Brain microvascular endothelial cell (primary cell): Measurements from ENCODE around the gene SORCS1.

Experiments
- DNase-seq: peaks from one replicate; pipeline ENCODE4 v3.0.0-alpha.2; 2020
- H3K27ac ChIP-seq: fragments of 250-450 bp; sonication (Bioruptor Pico); 2 replicates; pipeline ENCODE4 v1.5.1; 2020; ENCODE audit warnings: mild to moderate bottlenecking, moderate library complexity
- H3K27me3 ChIP-seq: fragments of 250-450 bp; sonication (Bioruptor Pico); replicated peaks from 2 replicates; pipeline ENCODE4 v1.5.1; 2020; ENCODE audit warnings: mild to moderate bottlenecking
- H3K36me3 ChIP-seq: fragments of 250-450 bp; sonication (Bioruptor Pico); replicated peaks from 2 replicates; pipeline ENCODE4 v1.5.1; 2020; ENCODE audit warnings: mild to moderate bottlenecking
- H3K4me3 ChIP-seq: 2 replicates; pipeline ENCODE4 v1.5.1; 2011; ENCODE audit warnings: low read depth, mild to moderate bottlenecking, control low read depth, low read length, moderate library complexity
- CTCF ChIP-seq: IDR thresholded peaks from 2 replicates; pipeline ENCODE4 v1.5.1; 2011; ENCODE audit warnings: low read depth, mild to moderate bottlenecking, moderate library complexity, low read length, control low read depth, inconsistent platforms; ENCODE audit errors: missing control alignments
- in situ Hi-C: cut with HindIII; loops from 2 replicates; pipeline ENCODE4 v1.10.0; 2017; ENCODE audit warnings: low sequenced_read_pairs, low pct_ligation_motif_present

SORCS1 gene

GRCh38 chr10:106619346-106619745 is 545.2 kb downstream of the SORCS1 start:
- in situ Hi-C loops = no loop called here
- Histone ChIP-seq H3K4me3 (no peak overlapping the region), H3K27ac (no peak overlapping the region), H3K27me3 (no peaks in the 10 kb centered on the region), H3K36me3 (no peaks in the 10 kb centered on the region)
- no peak for DNase-seq
- TF ChIP-seq CTCF = no peak

- no peaks in the 10 kb centered on the region for H3K27me3 ChIP-seq
- no peak overlapping the region for H3K27ac ChIP-seq
- in situ Hi-C loops = no loop called here
- H3K36me3 ChIP-seq = no peaks in the 10 kb centered on the region
- DNase-seq = no peak
- no peak for TF ChIP-seq CTCF
- H3K4me3 ChIP-seq = no peak overlapping the region
These were observed 545.9 kb downstream of the SORCS1 start for GRCh38 chr10:106618646-106619045.

GRCh38 chr10:106615081-106615480 is 549.4 kb downstream of the SORCS1 start:
- Histone ChIP-seq H3K27me3 (no peaks in the 10 kb centered on the region), H3K27ac (peak overlapping the region; percentile 43), H3K4me3 (no peak overlapping the region), H3K36me3 (no peaks in the 10 kb centered on the region)
- in situ Hi-C loops = no loop called here
- no peak for TF ChIP-seq CTCF
- peak; percentile 60 for DNase-seq

- Histone ChIP-seq H3K4me3 (no peak overlapping the region), H3K27me3 (no peaks in the 10 kb centered on the region), H3K27ac (no peak overlapping the region), H3K36me3 (no peaks in the 10 kb centered on the region)
- TF ChIP-seq CTCF = no peak
- no peak for DNase-seq
- in situ Hi-C loops = no loop called here
These were observed 550.2 kb downstream of the SORCS1 start for GRCh38 chr10:106614293-106614692.

GRCh38 chr10:106612381-106612780 is 552.1 kb downstream of the SORCS1 start:
- DNase-seq = no peak
- no peak overlapping the region for H3K4me3 ChIP-seq
- in situ Hi-C loops = no loop called here
- no peaks in the 10 kb centered on the region for H3K36me3 ChIP-seq
- no peak overlapping the region for H3K27ac ChIP-seq
- TF ChIP-seq CTCF = no peak
- H3K27me3 ChIP-seq = no peaks in the 10 kb centered on the region

- no peak for DNase-seq
- no peaks in the 10 kb centered on the region for H3K27me3 ChIP-seq
- H3K4me3 ChIP-seq = no peak overlapping the region
- peak; percentile 37 for TF ChIP-seq CTCF
- H3K27ac ChIP-seq = no peak overlapping the region
- H3K36me3 ChIP-seq = no peaks in the 10 kb centered on the region
- in situ Hi-C loops = no loop called here
These were observed 554.8 kb downstream of the SORCS1 start for GRCh38 chr10:106609470-106610266.
